Lower leg skin (tissue), 4 donors: Measurements from ENCODE around the gene WDR73. TPM values are rescaled to one million over a fixed set of nuclear protein-coding genes. Genes with fewer than 3 reads are reported as not detected.

ENCODE experiments used
- total RNA-seq, 4 donors: library from RNA; depleted of rRNA; stranded (reverse); fragments of >200 nt; gene quantifications; one replicate each; pipeline ENCODE4 v1.1.0, GENCODE V29; 2016

WDR73 gene
- total RNA-seq, 4 donors from 2014 or later = 10.0 to 26.5 (median 18.9) TPM

Other genes starting within 250 kb of the WDR73 start
- 10 to 100 TPM in 1 of 4 donors, 1 to 10 TPM in 3; 3.0 to 11.4 (median 6.7) TPM for gene ZSCAN2, start 53.3 kb downstream of the WDR73 start, total RNA-seq
- gene NMB, start 3.9 kb upstream of the WDR73 start, total RNA-seq = 1 to 10 TPM in 3 of 4 donors, under 1 TPM in 1; 0.88 to 5.7 (median 3.5) TPM
- 10 to 100 TPM; 44.0 to 88.4 (median 63.1) TPM for gene SEC11A, start 61.9 kb upstream of the WDR73 start, total RNA-seq
- 10 to 100 TPM; 15.8 to 25.5 (median 21.1) TPM for gene ZNF592, start 94.3 kb upstream of the WDR73 start, total RNA-seq
- gene ALPK3, start 163.1 kb upstream of the WDR73 start, total RNA-seq = 1 to 10 TPM in 1 of 4 donors, under 1 TPM in 3; 0.42 to 1.4 (median 0.46) TPM
- gene SLC28A1, start 230.4 kb upstream of the WDR73 start, total RNA-seq = not detected